Measurements from ENCODE around the gene NHS.

NHS gene

GRCh38 chrX:17374619-17375366, at the start of gene NHS:
Gene NHS, plus strand, starts transcription at chrX:17375200. Its CDS starts 558 bp downstream, at chrX:17375758.
- H3K4me3 ChIP-seq (ENCODE audit: low read length), result no peak within 1 kb of the TSS
- TF ChIP-seq ZNF274 (IDR thresholded peaks at IDR 0.05; ENCODE audit: low read depth, low read length), result no peak

- TF ChIP-seq ZNF274 (IDR thresholded peaks at IDR 0.05; ENCODE audit: low read depth, low read length), result no peak
- H3K4me3 ChIP-seq (ENCODE audit: low read length), result no peak overlapping the region
Observed at GRCh38 chrX:17328837-17329236, 46.2 kb upstream of the NHS start.

GRCh38 chrX:17336377-17336776, 38.6 kb upstream of the NHS start:
- no peak for TF ChIP-seq ZNF274 (IDR thresholded peaks at IDR 0.05; ENCODE audit: low read depth, low read length)

GRCh38 chrX:17355976-17356375, 19.0 kb upstream of the NHS start:
- no peak overlapping the region for H3K4me3 ChIP-seq (ENCODE audit: low read length)
- no peak for TF ChIP-seq ZNF274 (IDR thresholded peaks at IDR 0.05; ENCODE audit: low read depth, low read length)

More at GRCh38 chrX:17336377-17336776, 38.6 kb upstream of the NHS start:
- no peak overlapping the region for H3K4me3 ChIP-seq (ENCODE audit: low read length)

GRCh38 chrX:17359500-17359899, 15.5 kb upstream of the NHS start:
- no peak for TF ChIP-seq ZNF274 (IDR thresholded peaks at IDR 0.05; ENCODE audit: low read depth, low read length)
- no peak overlapping the region for H3K4me3 ChIP-seq (ENCODE audit: low read length)

- no peak for TF ChIP-seq ZNF274 (IDR thresholded peaks at IDR 0.05; ENCODE audit: low read depth, low read length)
- H3K4me3 ChIP-seq (ENCODE audit: low read length), result no peak overlapping the region
Observed at GRCh38 chrX:17361620-17362019, 13.4 kb upstream of the NHS start.

- no peak overlapping the region for H3K4me3 ChIP-seq (ENCODE audit: low read length)
- no peak for TF ChIP-seq ZNF274 (IDR thresholded peaks at IDR 0.05; ENCODE audit: low read depth, low read length)
Observed at GRCh38 chrX:17368002-17368401, 7.0 kb upstream of the NHS start.

GRCh38 chrX:17369309-17369708, 5.7 kb upstream of the NHS start:
- TF ChIP-seq ZNF274 (IDR thresholded peaks at IDR 0.05; ENCODE audit: low read depth, low read length), result no peak
- H3K4me3 ChIP-seq (ENCODE audit: low read length), result no peak overlapping the region

GRCh38 chrX:17370191-17370590, 4.8 kb upstream of the NHS start:
- H3K4me3 ChIP-seq (ENCODE audit: low read length), result no peak overlapping the region
- no peak for TF ChIP-seq ZNF274 (IDR thresholded peaks at IDR 0.05; ENCODE audit: low read depth, low read length)

- no peak for TF ChIP-seq ZNF274 (IDR thresholded peaks at IDR 0.05; ENCODE audit: low read depth, low read length)
- no peak overlapping the region for H3K4me3 ChIP-seq (ENCODE audit: low read length)
Observed at GRCh38 chrX:17372052-17372451, 2.9 kb upstream of the NHS start.

- no peak overlapping the region for H3K4me3 ChIP-seq (ENCODE audit: low read length)
- TF ChIP-seq ZNF274 (IDR thresholded peaks at IDR 0.05; ENCODE audit: low read depth, low read length), result no peak
Observed at GRCh38 chrX:17373337-17373736, 1.7 kb upstream of the NHS start.

GRCh38 chrX:17375367-17375636, 302 bp downstream of the NHS start:
- H3K4me3 ChIP-seq (ENCODE audit: low read length), result no peak overlapping the region
- TF ChIP-seq ZNF274 (IDR thresholded peaks at IDR 0.05; ENCODE audit: low read depth, low read length), result no peak

GRCh38 chrX:17375637-17376430, 834 bp downstream of the NHS start:
- H3K4me3 ChIP-seq (ENCODE audit: low read length), result no peak overlapping the region
- no peak for TF ChIP-seq ZNF274 (IDR thresholded peaks at IDR 0.05; ENCODE audit: low read depth, low read length)

GRCh38 chrX:17376431-17377077, 1.6 kb downstream of the NHS start:
- H3K4me3 ChIP-seq (ENCODE audit: low read length), result no peak overlapping the region
- no peak for TF ChIP-seq ZNF274 (IDR thresholded peaks at IDR 0.05; ENCODE audit: low read depth, low read length)
